GM21737 (cell line): ENCODE data around the gene SMAP2.
"Not testable (repeated sequence)": the region's sequence is repeated elsewhere in the genome, so short reads cannot be mapped to it uniquely, and the experiment has no call there.

Experiments used
- ATAC-seq: cut with Tn5 transposase; IDR thresholded peaks from one replicate; pipeline ENCODE4 v1.9.1; 2021; ENCODE audit warnings: mild to moderate bottlenecking, moderate library complexity; ENCODE audit not compliant: unreplicated experiment

SMAP2 gene

DNA sequence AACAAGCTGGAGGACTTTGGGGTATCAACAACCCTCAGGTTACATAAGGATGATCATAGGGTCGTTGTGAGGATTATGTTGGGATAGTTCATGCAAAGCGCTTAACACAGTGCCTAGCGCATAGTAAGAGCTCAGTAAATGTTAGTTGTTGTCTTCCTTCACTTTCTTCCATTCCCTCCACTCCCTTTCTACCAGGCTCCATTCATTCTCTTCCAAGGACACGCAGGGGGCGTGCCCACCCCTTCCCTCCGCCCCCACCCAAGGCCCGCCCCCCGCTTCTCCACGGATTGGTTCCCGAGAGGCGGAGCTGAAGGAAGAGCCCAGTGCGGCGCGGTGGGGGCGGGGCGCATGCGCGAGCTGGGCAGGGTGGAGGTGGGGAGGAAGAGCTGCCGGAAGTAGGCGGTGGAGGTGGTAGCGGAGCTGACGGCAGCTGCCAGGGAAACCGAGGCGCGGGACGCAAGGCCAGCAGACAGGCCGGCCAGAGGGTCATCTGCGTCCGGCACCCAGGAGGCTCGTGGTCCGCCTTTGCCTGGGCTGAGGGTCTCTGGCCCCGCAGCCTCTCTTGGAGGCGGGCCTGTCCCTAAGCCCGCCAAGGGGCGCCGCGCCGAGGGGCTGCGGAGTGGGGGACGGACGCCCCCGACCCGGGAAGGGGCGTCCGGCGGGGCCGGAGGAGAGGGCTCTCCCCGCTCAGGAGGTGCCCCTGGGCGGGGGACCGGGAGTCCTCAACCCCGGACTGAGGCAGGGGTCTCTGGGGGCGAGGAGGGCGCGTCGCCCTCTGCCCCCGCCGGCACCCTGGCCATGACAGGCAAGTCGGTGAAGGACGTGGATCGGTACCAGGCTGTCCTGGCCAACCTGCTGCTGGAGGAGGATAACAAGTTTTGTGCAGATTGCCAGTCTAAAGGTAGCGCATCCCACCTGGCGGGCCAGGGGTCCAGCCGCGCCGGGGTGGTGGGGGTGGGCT lies at the start of gene SMAP2:
TSS of gene SMAP2 (plus strand) at position 405 of the 961 bp plus-strand sequence. CDS start at position 799, 394 bp downstream.
- ATAC-seq: peak; percentile 84

DNA sequence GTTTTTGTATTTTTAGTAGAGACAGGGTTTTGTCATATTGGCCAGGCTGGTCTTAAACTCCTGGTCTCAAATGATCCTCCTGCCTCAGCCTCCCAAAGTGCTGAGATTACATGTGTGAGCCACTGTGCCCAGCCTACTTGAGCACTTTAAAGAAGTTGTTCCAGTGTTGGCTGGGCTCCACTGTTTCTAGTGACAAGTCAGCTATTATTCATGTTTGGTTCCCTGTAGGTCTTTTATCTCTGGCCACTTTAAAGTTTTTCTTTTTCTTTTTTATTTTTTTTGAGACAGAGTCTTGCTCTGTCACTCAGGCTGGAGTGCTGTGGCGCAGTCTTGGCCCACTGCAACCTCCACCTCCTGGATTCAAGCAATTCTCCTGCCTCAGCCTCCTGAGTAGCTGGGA lies 42.1 kb upstream of the SMAP2 start:
- ATAC-seq: not testable (repeated sequence)

DNA sequence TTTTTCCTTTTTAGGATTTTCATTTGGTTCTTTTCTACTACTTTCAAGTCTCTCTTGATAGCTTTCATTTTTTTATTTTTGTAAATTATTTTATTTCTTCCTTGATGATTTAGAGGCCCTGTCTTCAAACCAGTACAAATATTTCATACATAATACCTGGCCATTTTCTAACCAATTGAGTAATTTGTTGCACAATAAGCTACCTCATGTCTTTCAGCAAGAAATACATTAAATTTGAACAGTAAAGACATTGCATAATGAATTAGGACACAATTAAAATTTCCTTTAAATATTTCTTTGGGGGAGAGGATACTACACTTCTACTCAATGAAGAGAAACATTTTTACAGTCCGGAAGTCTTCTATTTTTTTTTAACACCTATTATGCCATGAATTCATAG lies 40.8 kb upstream of the SMAP2 start:
- no peak for ATAC-seq

DNA sequence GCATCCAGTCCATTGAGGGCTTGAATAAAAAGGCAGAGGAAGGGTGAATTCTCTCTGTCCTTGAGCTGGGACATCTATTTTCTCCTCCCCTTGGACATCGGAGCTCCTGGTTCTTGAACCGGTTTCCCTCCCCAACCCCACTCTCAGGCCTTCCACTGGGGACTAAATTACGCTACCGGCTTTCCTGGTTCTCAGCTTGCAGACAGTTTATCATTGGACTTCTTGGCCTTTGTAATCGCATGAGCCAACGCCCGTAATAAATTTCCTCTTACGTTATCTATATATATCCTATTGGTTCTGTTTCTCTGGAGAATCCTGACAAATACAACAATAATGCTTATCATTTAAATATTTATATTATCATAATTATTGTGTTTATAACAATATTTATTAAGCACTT lies 36.1 kb upstream of the SMAP2 start:
- no peak for ATAC-seq

DNA sequence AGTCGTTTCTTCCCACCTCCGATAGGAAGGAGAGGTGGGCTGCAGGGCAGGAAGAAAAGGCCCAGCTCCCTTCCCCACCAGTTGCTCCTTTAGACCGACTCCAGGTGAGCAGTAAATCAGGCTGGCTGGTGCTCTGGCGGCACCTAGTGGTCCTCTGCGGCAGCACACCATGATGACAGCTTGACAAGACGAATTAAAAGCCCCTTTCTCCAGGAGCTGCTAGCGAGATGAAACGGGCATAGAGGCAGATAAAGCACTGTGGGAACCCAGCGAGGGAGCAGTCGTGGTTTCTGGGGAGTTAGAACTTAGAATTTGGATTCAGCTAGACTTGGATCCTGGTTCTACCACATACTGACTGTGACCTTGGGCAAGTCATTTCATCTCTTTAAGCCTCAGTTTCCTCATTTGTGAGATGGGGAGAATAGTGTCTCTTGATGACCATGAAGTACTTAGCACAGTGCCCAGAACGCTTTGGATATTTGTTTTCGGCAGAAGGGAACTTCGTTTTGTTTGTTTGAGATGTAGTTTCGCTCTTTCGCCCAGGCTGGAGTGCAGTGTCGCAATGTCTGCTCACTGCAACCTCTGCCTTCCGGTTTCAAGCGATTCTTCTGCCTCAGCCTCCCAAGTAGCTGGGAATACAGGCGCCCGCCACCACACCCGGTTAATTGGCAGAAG lies 34.6 kb upstream of the SMAP2 start:
- no peak for ATAC-seq

DNA sequence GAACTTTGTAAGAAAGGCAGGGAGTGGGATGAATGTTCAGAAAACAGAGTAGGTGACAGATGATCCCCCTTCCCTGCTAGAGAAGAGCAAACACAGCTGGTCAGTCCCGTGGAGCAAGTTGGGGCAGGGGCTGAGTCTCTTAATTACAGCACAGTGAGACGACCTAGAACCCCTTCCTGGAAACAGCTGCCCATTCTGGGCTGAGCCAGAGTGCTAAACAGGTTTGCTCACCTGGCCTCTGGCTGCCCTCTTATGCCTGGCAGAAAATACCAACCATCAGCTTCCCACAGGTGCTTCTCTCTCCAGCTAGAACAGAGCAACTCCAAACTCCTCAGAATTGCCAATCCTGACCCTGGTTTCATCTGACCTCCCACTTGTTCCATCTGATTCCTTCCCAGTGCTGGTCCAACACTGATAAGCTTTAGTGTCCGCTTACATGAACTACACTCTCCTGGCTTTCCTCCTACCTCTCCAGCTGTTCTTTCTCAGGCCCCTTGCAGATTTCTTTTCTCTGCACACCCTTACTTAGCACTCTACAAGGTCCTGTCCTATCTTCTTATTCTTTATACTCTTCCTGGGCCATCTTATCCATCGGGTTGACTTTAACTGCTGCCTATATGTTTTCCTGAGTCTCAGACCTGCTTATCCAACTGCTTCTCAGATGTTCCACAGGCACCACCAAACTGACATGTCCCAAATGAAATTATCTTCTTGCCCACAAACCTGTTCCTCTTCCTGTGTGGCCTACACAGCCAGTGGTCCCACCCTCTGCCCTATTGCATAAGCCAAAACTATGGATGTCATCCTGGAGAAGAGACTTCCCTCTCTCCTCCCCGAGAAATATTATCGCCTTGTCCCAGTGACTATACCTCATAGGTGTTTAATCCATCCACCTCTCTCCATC lies 33.9 kb upstream of the SMAP2 start:
- no peak for ATAC-seq

DNA sequence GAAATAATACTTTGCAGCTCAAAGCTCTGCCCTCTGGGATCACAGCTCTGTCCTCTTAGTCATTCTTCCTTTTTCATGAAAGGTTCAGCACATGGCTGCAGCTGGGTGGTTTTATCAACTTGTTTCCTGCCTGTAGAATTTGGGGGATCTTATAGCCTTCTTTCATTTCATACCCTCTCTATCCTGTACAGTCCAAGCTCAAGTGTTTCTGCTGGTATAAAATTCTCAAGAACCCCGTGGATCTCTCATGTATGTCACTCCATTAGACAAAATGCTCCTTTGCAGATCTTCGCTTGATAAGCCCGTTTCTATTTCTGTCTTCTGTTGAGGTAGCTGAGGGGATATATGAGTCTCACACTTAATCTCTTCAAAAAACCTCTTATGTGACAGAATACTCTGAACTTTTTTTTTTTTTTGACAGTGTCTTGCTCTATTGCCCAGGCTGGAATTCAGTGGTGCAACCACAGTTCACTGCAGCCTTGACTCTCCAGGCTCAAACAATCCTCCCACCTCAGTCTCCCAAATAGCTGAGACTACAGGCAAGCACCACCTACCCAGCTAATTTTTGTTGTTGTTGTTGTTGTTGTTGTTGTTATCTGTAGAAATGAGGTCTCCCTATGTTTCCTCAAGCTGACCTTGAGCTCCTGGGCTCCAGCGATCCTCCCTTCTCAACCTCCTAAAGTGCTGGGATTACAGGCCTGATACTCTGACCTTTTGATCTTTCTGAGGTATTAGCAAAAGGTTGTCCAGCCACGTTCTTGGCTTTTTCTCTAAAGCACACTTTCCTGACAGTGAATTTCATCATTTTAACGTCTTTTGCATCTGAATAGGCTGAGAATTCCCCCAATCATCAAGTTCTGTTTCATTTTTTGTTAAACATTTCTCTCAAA lies 31.8 kb upstream of the SMAP2 start:
- no peak for ATAC-seq

DNA sequence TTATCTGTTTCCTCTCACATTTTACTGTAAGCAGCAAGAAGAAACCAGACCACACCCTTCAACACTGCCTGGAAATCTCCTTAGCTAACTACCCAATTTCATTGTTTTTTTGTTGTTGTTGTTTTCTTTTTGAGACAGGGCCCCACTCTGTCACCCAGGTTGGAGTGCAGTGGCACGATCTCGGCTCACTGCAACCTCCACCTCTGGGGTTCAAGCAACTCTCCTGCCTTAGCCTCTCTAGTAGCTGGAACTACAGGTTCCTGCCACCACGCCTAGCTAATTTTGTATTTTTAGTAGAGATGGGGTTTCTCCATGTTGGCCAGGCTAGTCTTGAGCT lies 31.2 kb upstream of the SMAP2 start:
- ATAC-seq: not testable (repeated sequence)

DNA sequence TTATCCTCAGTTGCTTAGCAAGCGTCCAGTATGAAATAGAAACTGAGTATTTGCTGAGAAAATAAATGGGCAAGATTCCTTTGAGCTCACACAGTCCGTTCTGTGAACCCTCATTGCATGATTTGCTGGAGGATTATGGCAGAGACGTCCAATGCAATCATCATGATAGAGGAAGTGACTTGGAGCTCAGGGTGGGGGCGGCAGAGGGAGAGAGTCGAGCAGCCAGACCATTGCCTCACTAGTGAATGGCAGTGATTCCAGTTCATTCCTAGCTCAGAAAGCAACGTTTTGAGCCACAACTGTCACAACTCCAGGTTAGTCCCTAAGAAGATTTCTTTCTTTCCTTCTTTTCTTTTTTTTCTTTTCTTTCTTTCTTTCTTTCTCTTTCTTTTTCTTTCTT lies 28.9 kb upstream of the SMAP2 start:
- no peak for ATAC-seq

DNA sequence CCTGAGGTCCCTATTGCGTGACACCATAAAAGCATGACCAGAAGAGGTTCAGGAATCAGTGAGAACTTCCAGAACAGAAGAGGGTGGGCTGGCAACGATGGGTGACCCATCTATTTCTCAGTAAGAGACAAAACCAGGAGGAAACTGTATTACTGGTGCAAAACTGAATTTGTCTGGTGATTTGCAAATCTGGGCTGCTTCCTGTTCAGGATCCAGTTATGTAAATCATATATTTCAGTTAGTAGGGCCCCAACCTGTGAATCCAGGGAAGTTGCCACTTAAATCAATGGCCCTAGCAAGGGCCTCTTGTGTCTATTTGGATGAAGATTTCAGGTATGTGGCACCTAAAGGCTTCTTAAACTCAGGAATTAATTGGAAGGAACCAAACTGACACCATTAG lies 23.1 kb upstream of the SMAP2 start:
- no peak for ATAC-seq

DNA sequence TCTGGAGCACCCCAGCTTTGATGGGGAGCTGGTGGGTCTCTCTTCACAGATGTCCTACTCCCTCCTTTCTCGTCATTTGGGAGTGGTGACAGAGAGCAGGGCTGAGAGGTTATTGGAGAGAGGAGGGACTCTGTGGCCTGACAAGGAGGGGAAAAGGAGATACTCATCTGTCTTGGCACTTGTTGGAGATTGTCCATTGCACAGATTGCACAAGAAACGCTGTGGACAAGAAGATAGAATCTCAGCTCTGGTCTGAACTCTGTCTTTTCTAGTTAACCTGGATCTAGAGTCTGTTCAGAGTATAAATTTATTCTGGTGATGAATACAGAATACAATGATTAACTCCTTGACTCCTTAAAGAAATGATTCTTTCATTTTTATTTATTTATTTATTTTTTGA lies 22.4 kb upstream of the SMAP2 start:
- no peak for ATAC-seq

DNA sequence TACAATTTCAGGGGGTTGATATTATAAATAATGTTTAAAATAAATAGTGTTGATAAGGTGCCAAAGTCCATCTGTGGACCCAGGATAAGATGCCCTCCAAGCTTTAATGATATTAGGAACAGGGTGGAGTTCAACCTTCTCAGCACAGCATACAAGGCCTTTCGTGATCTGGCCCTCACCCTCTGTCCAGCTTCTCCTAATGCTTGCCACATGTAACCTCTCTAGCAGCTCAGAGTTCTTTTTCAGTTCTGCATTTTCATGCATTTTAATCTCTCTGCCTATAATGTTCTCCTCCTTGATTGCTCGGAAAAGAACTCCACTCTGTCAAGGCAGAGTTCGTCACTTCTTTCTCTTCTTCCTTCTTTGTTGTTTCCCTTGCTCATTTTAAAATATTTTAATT lies 21.4 kb upstream of the SMAP2 start:
- no peak for ATAC-seq

DNA sequence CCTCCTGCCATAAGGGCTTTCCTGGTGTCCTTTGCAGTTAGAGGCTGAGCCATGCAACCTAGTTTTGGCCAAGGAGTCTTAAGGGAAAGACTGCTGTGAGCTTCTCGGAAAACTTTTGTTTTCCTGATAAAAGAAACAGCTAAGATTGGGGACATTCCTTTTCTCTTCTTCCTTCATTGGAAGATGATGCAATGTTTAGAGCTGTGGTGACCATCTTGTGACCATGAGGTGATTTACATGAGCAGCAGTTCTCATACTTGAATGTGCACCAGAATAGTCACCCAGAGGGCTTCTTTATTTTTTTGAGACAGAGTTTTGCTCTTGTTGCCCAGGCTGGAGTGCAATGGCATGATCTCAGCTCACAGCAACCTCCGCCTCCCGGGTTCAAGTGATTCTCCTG lies 20.4 kb upstream of the SMAP2 start:
- ATAC-seq: no peak

DNA sequence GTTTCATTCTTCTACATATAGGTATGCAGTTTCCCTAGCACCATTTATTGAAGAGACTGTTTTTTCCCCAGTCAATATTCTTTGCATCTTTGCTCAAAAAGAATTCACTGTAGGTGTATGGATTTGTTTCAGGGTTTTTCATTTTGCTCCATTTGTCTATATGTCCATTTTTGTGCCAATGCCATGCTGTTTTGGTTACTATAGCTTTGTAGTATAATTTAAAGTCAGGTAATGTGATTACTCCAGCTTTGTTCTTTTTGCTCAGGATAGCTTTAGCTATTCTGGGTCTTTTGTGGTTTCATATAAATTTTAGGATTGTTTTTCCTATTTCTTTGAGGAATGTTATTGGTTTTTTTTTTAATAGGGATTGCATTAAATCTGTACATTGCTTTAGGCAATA lies 15.9 kb upstream of the SMAP2 start:
- no peak for ATAC-seq

DNA sequence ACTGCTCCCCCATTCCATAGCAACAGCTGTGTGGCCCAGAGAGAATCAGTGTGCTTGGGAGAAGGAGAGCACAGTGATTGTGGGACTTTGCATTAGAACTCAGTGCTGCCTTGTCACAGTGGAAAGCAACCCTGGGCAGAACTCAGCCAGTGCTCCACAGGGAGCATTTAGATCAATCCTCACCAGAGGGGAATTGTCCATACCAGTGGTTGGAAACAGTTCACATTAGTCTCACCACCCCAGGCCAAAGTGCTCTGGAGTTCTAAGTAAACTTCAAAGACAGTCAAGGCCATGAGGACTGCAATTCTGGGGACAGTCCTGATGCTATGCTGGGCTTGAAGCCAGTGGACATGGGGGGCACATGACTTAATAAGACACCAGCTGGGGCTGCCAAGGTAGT lies 12.9 kb upstream of the SMAP2 start:
- no peak for ATAC-seq

DNA sequence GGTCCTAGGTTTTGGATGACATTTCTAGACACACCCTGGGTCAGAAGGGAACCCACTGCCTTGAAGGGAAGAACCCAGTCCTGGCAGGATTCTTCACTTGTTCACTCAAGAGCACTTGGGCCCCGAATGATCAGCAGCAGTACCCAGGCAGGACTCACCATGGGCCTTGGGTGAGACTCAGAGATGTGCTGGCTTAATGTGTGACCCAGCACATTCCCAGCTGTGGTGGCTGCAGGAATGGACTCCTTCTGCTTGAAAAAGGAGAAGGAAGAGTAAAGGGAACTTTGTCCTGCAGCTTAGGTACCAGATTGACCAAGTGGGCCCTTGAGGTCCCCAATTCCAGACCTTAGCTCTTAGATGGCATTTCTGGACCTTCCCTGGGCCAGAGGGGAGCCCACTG lies 12.3 kb upstream of the SMAP2 start:
- ATAC-seq: no peak

DNA sequence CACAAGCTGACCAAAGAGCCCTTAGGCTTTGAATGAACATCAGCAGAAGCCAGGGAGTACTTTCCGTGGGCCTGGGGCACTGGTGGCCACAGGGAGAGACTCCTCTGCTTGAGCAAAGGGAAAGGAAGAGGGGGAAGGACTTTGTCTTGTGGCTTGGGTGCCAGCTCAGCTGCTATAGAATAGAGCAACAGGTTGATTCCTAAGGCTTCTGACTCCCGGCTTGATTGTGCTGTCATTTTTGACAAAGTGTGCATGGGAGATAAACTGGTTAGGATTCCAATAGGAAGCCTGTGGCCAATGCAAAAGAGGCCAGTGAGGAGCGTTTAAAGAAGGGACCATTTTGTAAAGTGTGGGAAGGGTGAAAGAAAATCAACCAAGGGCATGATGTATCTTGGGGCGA lies 11.9 kb upstream of the SMAP2 start:
- no peak for ATAC-seq

DNA sequence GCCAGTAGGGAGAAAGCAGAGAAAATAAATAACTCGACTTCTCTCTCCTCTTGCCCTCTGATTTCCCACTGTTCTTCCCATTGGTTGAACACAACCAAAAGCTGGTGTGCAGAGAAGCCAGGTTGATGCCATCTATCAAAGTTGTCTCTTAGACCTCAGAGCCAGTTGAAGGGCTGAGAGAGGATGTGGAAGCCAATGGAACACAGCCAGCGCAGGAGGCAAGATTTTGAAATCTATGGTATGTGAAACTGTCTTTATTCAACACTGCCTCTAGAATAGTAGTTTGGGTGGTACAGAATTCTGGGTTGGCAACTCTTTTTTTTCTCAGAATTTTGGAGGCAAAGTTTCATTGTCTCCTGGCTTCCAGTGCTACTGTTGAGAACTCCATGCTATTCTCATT lies 11.3 kb upstream of the SMAP2 start:
- ATAC-seq: no peak

DNA sequence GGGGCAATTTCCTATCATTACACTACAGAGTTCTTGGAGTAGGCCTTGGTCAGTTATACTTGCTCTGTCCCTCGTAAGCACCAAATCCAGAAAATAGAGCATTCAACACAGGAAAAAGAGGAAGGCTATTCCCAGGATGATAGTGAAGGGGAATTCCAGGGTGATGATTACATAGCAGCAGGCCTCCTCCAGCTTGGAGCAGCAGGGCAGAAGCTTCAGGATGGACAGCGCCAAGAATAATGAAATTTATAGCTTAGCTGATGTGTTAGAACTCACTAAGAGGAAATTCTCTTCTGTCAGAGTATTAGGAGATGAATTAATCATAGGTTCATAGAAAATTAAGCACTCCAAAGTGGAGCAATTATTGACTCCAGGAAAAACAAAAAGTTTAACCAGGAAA lies 10.8 kb upstream of the SMAP2 start:
- no peak for ATAC-seq

DNA sequence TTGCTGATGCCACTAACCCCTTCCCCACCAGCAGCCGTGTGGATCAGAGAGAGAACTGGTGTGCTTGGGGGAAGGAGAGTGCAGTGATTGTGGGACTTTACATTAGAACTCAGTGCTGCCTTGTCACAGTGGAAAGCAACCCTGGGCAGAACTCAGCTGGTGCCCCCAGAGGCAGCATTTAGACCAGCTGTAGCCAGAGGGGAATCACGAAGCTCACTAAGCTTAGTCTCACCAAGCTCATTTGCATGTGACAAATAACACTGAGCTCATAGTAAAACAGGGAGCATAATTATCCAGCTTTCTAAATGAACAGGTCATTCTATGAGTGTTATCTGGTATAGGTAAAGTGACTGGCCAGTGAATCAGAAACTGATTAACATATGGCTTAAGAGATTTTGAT lies 9.8 kb upstream of the SMAP2 start:
- ATAC-seq: peak; percentile 78
